ENCODE data around the gene JUN.

Gene JUN

GRCh38 chr1:58783993-58784757 lies at the start of gene JUN:
JUN (minus strand) TSS chr1:58784047; CDS start chr1:58783070, 977 bp downstream.
- peak; percentile 100 for DNase-seq

- DNase-seq: peak; percentile 43
Measured at GRCh38 chr1:58833166-58833565, 49.3 kb upstream of the JUN start.

DNA sequence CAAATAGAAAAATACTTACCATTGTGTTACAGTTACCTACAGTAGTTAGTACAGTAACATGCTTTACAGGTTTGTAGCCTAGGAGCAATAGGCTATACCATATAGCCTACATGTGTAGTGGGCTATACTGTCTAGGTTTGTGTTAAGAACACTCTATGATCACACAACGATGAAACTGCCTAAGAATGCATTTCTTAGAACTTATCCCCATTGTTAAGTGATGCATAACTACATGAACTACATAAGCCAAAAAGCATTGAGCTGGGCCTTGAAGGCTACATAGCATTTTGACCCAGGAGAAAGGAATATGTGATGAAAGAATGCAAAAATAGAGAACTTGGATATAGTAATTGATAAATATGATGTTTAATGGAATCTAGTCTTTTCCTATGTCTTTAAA lies 46.4 kb upstream of the JUN start:
- no peak for DNase-seq

- no peak for DNase-seq
Measured at GRCh38 chr1:58829866-58830265, 46.0 kb upstream of the JUN start.

- DNase-seq: no peak
Measured at GRCh38 chr1:58827298-58827697, 43.5 kb upstream of the JUN start.

DNA sequence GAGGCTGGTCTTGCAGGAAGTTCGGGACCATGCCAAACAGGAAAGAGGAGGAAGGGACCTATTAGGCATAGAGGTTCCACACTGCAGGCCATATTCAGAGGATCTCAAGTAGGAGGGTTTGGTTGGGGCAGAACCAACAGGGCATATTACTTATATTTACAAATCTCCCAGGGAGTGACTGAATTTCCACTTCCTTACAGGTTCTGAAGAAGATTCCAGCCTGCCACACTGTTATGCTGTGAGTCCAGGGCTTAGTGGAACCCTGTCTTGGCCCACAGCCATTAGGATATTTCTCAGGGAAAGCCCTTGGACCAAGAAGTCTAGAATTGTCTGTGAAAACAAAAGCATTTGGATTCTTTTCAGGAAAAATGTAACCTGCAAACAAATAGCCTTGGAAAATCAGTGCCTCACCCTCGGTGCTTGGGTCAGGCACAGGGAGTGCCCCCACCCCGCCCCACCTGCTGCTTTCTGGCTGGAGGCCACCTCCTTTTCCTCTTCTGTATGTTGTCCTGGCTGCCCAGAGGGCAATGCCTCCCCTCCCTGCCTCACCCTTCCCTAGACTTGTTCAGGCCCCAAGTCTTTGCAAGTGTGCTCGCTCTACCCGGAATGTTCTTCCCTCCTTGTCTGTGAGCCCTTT lies 41.0 kb upstream of the JUN start:
- DNase-seq: no peak

- peak; percentile 59 for DNase-seq
Measured at GRCh38 chr1:58823481-58824010, 39.7 kb upstream of the JUN start.

DNA sequence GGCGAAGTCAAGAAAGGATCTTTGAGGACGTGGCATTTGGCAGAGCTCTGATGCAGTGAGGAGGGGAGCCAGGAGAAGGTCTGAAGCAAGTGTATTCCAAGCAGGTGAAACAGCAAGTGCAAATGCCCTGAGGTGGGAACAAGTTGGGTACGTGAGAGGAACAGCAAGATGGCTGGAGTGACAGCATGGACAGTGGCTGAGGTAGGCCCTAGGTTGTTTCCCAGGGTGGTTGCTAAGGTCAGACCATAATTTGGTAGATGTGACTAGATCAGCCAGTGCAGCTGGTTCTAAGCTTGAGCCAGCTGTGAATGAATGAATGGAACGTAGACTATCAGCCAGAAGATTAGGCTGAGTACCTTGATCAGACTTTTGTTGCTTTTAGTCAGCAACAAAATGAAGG lies 37.5 kb upstream of the JUN start:
- DNase-seq: no peak

- no peak for DNase-seq
Measured at GRCh38 chr1:58818976-58819375, 35.1 kb upstream of the JUN start.

- DNase-seq: no peak
Measured at GRCh38 chr1:58818075-58818474, 34.2 kb upstream of the JUN start.

DNA sequence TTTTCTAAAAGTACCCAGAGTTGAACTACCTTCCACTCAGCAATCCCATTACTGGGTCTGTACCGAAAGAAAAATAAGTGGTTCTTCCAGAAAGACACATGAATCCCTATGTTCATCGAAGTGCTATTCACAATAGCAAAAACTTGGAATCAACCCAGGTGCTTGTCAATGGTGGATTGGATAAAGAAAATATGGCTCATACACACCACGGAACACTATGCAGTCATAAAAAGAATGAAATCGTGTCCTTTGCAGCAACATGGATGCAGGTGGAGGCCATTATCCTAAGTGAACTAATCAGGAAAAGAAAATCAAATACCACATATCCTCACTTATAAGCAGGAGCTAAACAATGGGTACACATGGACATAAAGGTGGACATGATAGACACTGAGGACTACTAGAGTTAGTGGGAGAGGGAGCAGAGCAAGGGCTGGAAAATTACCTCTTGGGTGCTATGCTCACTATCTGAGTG lies 32.9 kb upstream of the JUN start:
- no peak for DNase-seq

DNA sequence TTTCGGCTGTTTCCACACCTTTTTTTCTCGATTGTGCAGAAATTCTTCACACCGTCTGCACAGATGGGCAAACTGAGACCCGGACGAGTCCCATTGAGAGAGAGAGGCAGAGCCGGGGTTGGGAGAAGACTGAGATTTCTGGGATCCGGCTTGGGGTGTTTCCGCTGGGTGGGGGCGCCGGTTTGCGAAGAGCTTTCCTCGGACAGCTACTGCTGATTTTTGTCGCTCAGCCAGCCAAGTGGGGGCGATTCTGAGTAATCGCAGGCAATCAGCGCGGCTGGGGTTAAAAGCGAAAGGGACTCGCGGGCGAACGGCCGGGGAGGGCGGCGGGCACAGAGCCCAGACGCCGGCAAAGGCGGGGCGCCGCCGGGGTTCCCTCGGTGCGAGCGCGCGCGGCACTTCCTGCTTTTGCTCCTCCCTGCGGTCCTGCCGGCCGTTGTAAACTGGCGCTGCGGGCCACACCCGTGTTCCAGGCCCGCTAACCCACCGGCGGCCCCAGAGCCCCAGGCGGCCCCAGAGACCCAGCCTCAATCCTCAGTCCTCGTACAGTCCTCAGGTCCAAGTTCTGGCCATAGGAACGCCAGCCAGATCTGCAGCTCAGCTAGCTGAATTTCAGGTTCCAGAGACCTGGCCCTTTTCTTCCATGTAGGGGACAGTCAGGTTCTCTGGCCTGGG lies 32.4 kb upstream of the JUN start:
- DNase-seq: peak; percentile 95

DNA sequence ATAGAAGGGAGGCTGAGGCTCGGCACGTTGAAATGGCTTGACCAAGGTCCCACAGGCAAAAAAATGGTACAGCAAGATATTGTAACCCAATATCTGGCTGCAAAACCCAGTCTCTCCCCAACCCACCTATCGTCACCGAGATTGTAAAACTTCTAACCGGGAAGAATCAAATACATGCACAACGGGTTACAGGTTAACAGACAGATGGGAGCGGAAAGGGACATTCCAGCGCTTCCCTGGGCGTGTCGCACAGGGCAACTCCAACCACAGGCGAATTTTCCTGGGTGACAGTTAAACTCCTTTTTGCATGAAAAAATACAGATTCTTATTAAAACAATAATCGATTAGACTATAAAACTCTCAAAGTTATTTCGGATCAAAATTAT lies 31.8 kb upstream of the JUN start:
- peak; percentile 26 for DNase-seq

DNA sequence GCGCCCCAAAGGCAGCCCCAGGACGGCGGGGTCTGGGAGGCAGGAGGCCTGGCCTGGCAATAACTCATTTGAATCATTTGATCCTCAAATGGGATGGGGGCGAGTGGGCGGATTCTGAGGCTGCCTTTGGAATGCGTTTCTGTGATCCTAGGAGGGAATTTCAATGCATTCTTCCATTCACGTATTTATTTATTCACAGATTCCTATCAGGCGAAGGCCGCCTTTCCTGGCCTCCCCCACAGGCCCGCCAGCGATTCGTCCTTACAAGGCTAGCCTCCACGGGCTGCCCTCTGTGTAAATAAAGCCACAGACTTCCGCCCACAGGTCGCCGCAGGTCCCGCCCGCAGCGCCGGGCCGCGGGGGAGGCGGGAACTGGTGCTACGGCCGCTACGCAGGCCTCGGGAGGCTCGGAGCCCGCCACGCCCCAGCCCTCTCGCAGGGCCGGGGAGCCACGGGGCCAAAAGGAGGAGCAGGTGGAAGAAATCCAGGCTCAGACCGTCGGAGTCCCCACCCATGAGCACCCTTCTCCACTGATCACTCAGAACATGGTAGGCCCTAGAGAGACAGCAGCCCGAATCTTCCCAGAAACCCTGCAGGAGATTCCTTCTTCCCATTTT lies 31.3 kb upstream of the JUN start:
- peak; percentile 78 for DNase-seq

- no peak for DNase-seq
Measured at GRCh38 chr1:58814251-58815068, 30.6 kb upstream of the JUN start.

DNA sequence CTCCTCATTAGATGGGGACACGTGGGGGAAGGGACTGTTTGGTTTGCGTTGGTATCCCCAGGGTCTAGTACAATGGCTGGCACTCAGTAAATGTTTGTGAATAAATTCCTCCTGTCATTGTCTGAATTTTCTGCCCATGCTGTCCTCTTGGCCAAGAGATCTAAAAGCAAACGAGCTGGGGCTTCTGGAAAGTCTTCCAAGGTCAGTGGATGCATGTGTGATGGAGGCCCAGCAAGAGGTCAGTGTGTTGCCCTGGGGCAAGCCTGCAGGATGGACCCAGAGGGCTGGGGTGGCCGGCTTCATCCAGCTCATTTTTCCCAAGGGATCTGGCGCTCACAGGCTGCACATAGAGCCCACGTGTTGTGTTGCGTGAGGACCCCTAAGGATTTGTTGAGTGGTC lies 30.0 kb upstream of the JUN start:
- no peak for DNase-seq

- DNase-seq: no peak
Measured at GRCh38 chr1:58813361-58813760, 29.5 kb upstream of the JUN start.

- no peak for DNase-seq
Measured at GRCh38 chr1:58812926-58813325, 29.1 kb upstream of the JUN start.

GRCh38 chr1:58812468-58812867 lies 28.6 kb upstream of the JUN start:
- peak; percentile 33 for DNase-seq

- DNase-seq: no peak
Measured at GRCh38 chr1:58811303-58811702, 27.5 kb upstream of the JUN start.

- DNase-seq: peak; percentile 74
Measured at GRCh38 chr1:58809325-58810010, 25.6 kb upstream of the JUN start.

GRCh38 chr1:58808077-58808476 lies 24.2 kb upstream of the JUN start:
- peak; percentile 66 for DNase-seq
